ENCODE results near the gene AKR1B1.

- TF ChIP-seq POLR2A (IDR thresholded peaks at IDR 0.05; ENCODE audit: low read depth, low read length) (no peak), POLR2AphosphoS5 (IDR thresholded peaks at IDR 0.05; ENCODE audit: low read depth, low read length) (no peak), PAX5 (IDR thresholded peaks at IDR 0.05; ENCODE audit: insufficient read depth, low read length, severe bottlenecking) (no peak), TAF1 (IDR thresholded peaks at IDR 0.05; ENCODE audit: low read depth, low read length) (no peak), SPI1 (IDR thresholded peaks at IDR 0.05; ENCODE audit: low read depth, low read length) (no peak)
Observed at GRCh38 chr7:134476044-134476443, 17.1 kb upstream of the AKR1B1 start.
